Measurements from ENCODE around the gene CACNA1E. TPM values are rescaled to one million over a fixed set of nuclear protein-coding genes. Genes with fewer than 3 reads are reported as not detected.

The CACNA1E gene
- total and polyA plus RNA-seq, 2 experiments from 2014 or later = 0.32 to 1.1 TPM

DNA sequence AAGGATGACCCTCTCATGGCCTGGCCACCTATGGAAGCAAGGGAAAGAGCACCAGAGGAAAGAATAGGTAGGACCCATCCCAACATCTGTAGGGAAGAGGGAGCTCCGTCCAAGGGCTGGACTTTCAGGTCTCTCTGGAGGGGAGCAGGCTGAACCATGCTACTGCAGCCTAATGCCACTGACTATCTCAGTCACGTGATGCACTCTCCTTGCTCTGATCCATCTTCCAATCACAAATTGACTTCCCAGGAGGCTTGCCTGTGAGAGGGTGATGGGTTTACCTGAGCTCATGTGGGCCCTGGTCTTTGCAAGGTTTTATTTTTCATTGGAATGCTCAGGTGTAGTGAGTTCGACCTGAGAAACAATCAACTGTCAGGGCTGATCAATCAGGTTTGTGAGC is 128.8 kb downstream of the CACNA1E start (continued):
- TF ChIP-seq, protein P1, sequence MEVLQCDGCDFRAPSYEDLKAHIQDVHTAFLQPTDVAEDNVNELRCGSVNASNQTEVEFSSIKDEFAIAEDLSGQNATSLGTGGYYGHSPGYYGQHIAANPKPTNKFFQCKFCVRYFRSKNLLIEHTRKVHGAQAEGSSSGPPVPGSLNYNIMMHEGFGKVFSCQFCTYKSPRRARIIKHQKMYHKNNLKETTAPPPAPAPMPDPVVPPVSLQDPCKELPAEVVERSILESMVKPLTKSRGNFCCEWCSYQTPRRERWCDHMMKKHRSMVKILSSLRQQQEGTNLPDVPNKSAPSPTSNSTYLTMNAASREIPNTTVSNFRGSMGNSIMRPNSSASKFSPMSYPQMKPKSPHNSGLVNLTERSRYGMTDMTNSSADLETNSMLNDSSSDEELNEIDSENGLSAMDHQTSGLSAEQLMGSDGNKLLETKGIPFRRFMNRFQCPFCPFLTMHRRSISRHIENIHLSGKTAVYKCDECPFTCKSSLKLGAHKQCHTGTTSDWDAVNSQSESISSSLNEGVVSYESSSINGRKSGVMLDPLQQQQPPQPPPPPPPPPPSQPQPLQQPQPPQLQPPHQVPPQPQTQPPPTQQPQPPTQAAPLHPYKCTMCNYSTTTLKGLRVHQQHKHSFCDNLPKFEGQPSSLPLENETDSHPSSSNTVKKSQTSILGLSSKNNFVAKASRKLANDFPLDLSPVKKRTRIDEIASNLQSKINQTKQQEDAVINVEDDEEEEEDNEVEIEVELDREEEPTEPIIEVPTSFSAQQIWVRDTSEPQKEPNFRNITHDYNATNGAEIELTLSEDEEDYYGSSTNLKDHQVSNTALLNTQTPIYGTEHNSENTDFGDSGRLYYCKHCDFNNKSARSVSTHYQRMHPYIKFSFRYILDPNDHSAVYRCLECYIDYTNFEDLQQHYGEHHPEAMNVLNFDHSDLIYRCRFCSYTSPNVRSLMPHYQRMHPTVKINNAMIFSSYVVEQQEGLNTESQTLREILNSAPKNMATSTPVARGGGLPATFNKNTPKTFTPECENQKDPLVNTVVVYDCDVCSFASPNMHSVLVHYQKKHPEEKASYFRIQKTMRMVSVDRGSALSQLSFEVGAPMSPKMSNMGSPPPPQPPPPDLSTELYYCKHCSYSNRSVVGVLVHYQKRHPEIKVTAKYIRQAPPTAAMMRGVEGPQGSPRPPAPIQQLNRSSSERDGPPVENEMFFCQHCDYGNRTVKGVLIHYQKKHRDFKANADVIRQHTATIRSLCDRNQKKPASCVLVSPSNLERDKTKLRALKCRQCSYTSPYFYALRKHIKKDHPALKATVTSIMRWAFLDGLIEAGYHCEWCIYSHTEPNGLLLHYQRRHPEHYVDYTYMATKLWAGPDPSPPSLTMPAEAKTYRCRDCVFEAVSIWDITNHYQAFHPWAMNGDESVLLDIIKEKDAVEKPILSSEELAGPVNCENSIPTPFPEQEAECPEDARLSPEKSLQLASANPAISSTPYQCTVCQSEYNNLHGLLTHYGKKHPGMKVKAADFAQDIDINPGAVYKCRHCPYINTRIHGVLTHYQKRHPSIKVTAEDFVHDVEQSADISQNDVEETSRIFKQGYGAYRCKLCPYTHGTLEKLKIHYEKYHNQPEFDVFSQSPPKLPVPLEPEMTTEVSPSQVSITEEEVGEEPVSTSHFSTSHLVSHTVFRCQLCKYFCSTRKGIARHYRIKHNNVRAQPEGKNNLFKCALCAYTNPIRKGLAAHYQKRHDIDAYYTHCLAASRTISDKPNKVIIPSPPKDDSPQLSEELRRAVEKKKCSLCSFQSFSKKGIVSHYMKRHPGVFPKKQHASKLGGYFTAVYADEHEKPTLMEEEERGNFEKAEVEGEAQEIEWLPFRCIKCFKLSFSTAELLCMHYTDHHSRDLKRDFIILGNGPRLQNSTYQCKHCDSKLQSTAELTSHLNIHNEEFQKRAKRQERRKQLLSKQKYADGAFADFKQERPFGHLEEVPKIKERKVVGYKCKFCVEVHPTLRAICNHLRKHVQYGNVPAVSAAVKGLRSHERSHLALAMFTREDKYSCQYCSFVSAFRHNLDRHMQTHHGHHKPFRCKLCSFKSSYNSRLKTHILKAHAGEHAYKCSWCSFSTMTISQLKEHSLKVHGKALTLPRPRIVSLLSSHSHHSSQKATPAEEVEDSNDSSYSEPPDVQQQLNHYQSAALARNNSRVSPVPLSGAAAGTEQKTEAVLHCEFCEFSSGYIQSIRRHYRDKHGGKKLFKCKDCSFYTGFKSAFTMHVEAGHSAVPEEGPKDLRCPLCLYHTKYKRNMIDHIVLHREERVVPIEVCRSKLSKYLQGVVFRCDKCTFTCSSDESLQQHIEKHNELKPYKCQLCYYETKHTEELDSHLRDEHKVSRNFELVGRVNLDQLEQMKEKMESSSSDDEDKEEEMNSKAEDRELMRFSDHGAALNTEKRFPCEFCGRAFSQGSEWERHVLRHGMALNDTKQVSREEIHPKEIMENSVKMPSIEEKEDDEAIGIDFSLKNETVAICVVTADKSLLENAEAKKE (CRISPR knock-in tag; IDR thresholded peaks at IDR 0.05) = no peak
- TF ChIP-seq CREB1 (CRISPR knock-in tag; IDR thresholded peaks at IDR 0.05; ENCODE audit: low read depth) (no peak), CTCF (conservative IDR thresholded peaks at IDR 0.05; ENCODE audit: low read depth in 2 of 2) (no peak), EZH2 (IDR thresholded peaks at IDR 0.05; ENCODE audit: low read depth, unreplicated experiment) (no peak), POLR2AphosphoS5 (IDR thresholded peaks at IDR 0.05; ENCODE audit: low read depth) (no peak), STAT1 (IDR thresholded peaks at IDR 0.05; ENCODE audit: unreplicated experiment) (no peak), EZH2phosphoT487 (IDR thresholded peaks at IDR 0.05; ENCODE audit: unreplicated experiment) (no peak)

- no peaks in the 10 kb centered on the region for H3K4me1 ChIP-seq (ENCODE audit: insufficient read depth)
- H3K79me2 ChIP-seq (replicated peaks; ENCODE audit: insufficient read depth) = no peaks in the 10 kb centered on the region
- no peak overlapping the region for H3K4me2 ChIP-seq
- Mint-ChIP-seq H3K4me1 (peaks cover 2% of the 10 kb centered on the region; the same call in 1 of the 3 replicates), H3K9me3 (no peaks in the 10 kb centered on the region), H3K4me3 (no peak overlapping the region), H3K27ac (no peak overlapping the region), H3K27me3 (ENCODE audit: insufficient read depth, low read depth, poor library complexity) (peaks cover 3% of the 10 kb centered on the region), H3K36me3 (ENCODE audit: low read depth) (no peaks in the 10 kb centered on the region)
- DNase-seq (ENCODE audit: low spot score) (no peak), ATAC-seq (no peak)
- no peaks in the 10 kb centered on the region for H3K36me3 ChIP-seq (ENCODE audit: insufficient read depth)
- no peaks in the 10 kb centered on the region for H3K27me3 ChIP-seq (ENCODE audit: insufficient read depth)
- no peaks in the 10 kb centered on the region for H3F3A ChIP-seq (replicated peaks; ENCODE audit: low read depth)
- no peak overlapping the region for H3K4me3 ChIP-seq
- TF ChIP-seq ZNF331 (CRISPR knock-in tag; IDR thresholded peaks at IDR 0.05; ENCODE audit: low read depth) (no peak), EZH2phosphoT487 (IDR thresholded peaks at IDR 0.05; ENCODE audit: unreplicated experiment) (no peak)
- peaks cover 20% of the 10 kb centered on the region for H3K9me2 ChIP-seq (ENCODE audit: insufficient read depth)
- no peak overlapping the region for H2AFZ ChIP-seq
- no peaks in the 10 kb centered on the region for H4K20me1 ChIP-seq (replicated peaks; ENCODE audit: insufficient read depth)
- H3K27ac ChIP-seq (ENCODE audit: low read depth) = no peak overlapping the region
Observed at GRCh38 chr1:181618559-181618958, 135.2 kb downstream of the CACNA1E start.
